GM12865 (cell line): ENCODE results near the gene TLDC2.

Source experiments
- DNase-seq: peaks from one replicate; pipeline ENCODE4 v3.0.0; 2010; ENCODE audit warnings: low read depth
- H3K4me3 ChIP-seq: 2 replicates; pipeline ENCODE4 v1.5.1; 2011; ENCODE audit warnings: mild to moderate bottlenecking, low read depth, low read length, control low read depth
- CTCF ChIP-seq: IDR thresholded peaks from 2 replicates; pipeline ENCODE4 v1.5.1; 2011; ENCODE audit warnings: low read length, control low read depth, low read depth, inconsistent platforms; ENCODE audit not compliant: insufficient read depth; ENCODE audit errors: missing control alignments

TLDC2 gene

GRCh38 chr20:36865076-36865860, 10.7 kb upstream of the TLDC2 start:
- no peak for TF ChIP-seq CTCF
- DNase-seq, result no peak
- H3K4me3 ChIP-seq, result no peak overlapping the region

- no peak for DNase-seq
- no peak for TF ChIP-seq CTCF
Measured at GRCh38 chr20:36865861-36866149, 10.1 kb upstream of the TLDC2 start.

GRCh38 chr20:36866164-36866563, 9.8 kb upstream of the TLDC2 start:
- TF ChIP-seq CTCF, result no peak
- no peak overlapping the region for H3K4me3 ChIP-seq
- DNase-seq, result no peak

More at GRCh38 chr20:36865861-36866149, 10.1 kb upstream of the TLDC2 start:
- no peak overlapping the region for H3K4me3 ChIP-seq

- TF ChIP-seq CTCF, result no peak
- DNase-seq, result peak; percentile 48
- H3K4me3 ChIP-seq, result no peak overlapping the region
Measured at GRCh38 chr20:36866681-36867495, 9.1 kb upstream of the TLDC2 start.

- DNase-seq, result peak; percentile 63
- H3K4me3 ChIP-seq, result no peak overlapping the region
- no peak for TF ChIP-seq CTCF
Measured at GRCh38 chr20:36871640-36872570, 4.0 kb upstream of the TLDC2 start.

GRCh38 chr20:36872852-36873251, 3.1 kb upstream of the TLDC2 start:
- no peak for DNase-seq
- H3K4me3 ChIP-seq, result no peak overlapping the region
- TF ChIP-seq CTCF, result no peak
